ENCODE measurements around the gene PDE10A.

The PDE10A gene

GRCh38 chr6:165657325-165657680 lies 5.7 kb downstream of the PDE10A start (continued):
- TF ChIP-seq TCF4 (CRISPR knock-in tag; IDR thresholded peaks at IDR 0.05; ENCODE audit: borderline replicate concordance) (no peak), TOX (CRISPR knock-in tag; IDR thresholded peaks at IDR 0.05; ENCODE audit: borderline replicate concordance) (no peak), OSR1 (CRISPR knock-in tag; IDR thresholded peaks at IDR 0.05) (no peak), PATZ1 (CRISPR knock-in tag; IDR thresholded peaks at IDR 0.05; ENCODE audit: borderline replicate concordance) (no peak), ZFP30 (CRISPR knock-in tag; IDR thresholded peaks at IDR 0.05) (no peak), BACH2 (CRISPR knock-in tag; IDR thresholded peaks at IDR 0.05; ENCODE audit: borderline replicate concordance) (no peak), RARB (CRISPR knock-in tag; IDR thresholded peaks at IDR 0.05) (no peak), ARNTL (CRISPR knock-in tag; IDR thresholded peaks at IDR 0.05; ENCODE audit: borderline replicate concordance, low read depth) (no peak), ESRRG (CRISPR knock-in tag; IDR thresholded peaks at IDR 0.05) (no peak), SNAI2 (CRISPR knock-in tag; IDR thresholded peaks at IDR 0.05) (no peak), ZFP3 (CRISPR knock-in tag; IDR thresholded peaks at IDR 0.05) (no peak), ZNF70 (CRISPR knock-in tag; IDR thresholded peaks at IDR 0.05) (no peak), ZC3H10 (CRISPR knock-in tag; IDR thresholded peaks at IDR 0.05) (no peak)

GRCh38 chr6:165656581-165657324 lies 6.3 kb downstream of the PDE10A start:
- ATAC-seq = no peak
- no peak for TF ChIP-seq ESRRG (CRISPR knock-in tag; IDR thresholded peaks at IDR 0.05)
- no peak for TF ChIP-seq CSDC2 (CRISPR knock-in tag; IDR thresholded peaks at IDR 0.05)
- TF ChIP-seq ISL1 (CRISPR knock-in tag; IDR thresholded peaks at IDR 0.05) = no peak
- no peak for TF ChIP-seq SNAI2 (CRISPR knock-in tag; IDR thresholded peaks at IDR 0.05)
- TF ChIP-seq ZNF8 (CRISPR knock-in tag; IDR thresholded peaks at IDR 0.05) = no peak
- TF ChIP-seq, protein P1, sequence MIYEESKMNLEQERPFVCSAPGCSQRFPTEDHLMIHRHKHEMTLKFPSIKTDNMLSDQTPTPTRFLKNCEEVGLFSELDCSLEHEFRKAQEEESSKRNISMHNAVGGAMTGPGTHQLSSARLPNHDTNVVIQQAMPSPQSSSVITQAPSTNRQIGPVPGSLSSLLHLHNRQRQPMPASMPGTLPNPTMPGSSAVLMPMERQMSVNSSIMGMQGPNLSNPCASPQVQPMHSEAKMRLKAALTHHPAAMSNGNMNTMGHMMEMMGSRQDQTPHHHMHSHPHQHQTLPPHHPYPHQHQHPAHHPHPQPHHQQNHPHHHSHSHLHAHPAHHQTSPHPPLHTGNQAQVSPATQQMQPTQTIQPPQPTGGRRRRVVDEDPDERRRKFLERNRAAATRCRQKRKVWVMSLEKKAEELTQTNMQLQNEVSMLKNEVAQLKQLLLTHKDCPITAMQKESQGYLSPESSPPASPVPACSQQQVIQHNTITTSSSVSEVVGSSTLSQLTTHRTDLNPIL (CRISPR knock-in tag; IDR thresholded peaks at IDR 0.05; ENCODE audit: low read depth) = no peak
- TF ChIP-seq ZFP3 (CRISPR knock-in tag; IDR thresholded peaks at IDR 0.05) = no peak

DNA sequence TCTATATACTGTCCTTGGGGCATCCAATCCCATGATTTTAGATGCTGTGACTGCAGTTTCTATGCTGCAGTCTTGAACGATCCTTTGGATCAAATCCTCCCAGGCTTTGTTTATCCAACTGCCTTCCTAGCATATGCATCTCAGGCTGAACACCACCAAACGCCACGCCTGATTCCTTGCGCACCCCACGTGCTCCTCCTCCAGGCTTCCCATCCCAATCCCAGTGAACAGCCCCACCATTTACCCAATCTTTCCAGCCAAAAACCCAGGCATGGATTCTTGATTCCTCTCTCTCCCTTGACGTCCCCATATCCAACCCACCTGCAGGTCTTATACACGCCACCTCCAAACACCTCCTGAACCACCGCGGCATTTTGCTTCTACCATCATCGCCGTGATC lies 7.8 kb downstream of the PDE10A start:
- TF ChIP-seq ESRRG (CRISPR knock-in tag; IDR thresholded peaks at IDR 0.05) = no peak
- TF ChIP-seq OSR1 (CRISPR knock-in tag; IDR thresholded peaks at IDR 0.05) = no peak
- TF ChIP-seq ZC3H10 (CRISPR knock-in tag; IDR thresholded peaks at IDR 0.05) = no peak
- no peak for TF ChIP-seq GLIS3 (CRISPR knock-in tag; IDR thresholded peaks at IDR 0.05)
- TF ChIP-seq, protein P2, sequence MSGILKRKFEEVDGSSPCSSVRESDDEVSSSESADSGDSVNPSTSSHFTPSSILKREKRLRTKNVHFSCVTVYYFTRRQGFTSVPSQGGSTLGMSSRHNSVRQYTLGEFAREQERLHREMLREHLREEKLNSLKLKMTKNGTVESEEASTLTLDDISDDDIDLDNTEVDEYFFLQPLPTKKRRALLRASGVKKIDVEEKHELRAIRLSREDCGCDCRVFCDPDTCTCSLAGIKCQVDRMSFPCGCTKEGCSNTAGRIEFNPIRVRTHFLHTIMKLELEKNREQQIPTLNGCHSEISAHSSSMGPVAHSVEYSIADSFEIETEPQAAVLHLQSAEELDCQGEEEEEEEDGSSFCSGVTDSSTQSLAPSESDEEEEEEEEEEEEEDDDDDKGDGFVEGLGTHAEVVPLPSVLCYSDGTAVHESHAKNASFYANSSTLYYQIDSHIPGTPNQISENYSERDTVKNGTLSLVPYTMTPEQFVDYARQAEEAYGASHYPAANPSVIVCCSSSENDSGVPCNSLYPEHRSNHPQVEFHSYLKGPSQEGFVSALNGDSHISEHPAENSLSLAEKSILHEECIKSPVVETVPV (CRISPR knock-in tag; IDR thresholded peaks at IDR 0.05) = no peak
- no peak for TF ChIP-seq ISL1 (CRISPR knock-in tag; IDR thresholded peaks at IDR 0.05)
- no peak for TF ChIP-seq ZNF70 (CRISPR knock-in tag; IDR thresholded peaks at IDR 0.05)
- TF ChIP-seq SNAI2 (CRISPR knock-in tag; IDR thresholded peaks at IDR 0.05) = no peak
- no peak for TF ChIP-seq BACH2 (CRISPR knock-in tag; IDR thresholded peaks at IDR 0.05; ENCODE audit: borderline replicate concordance)
- TF ChIP-seq TCF4 (CRISPR knock-in tag; IDR thresholded peaks at IDR 0.05; ENCODE audit: borderline replicate concordance) = no peak
- TF ChIP-seq PPARA (CRISPR knock-in tag; IDR thresholded peaks at IDR 0.05; ENCODE audit: borderline replicate concordance) = no peak
- TF ChIP-seq, protein P3, sequence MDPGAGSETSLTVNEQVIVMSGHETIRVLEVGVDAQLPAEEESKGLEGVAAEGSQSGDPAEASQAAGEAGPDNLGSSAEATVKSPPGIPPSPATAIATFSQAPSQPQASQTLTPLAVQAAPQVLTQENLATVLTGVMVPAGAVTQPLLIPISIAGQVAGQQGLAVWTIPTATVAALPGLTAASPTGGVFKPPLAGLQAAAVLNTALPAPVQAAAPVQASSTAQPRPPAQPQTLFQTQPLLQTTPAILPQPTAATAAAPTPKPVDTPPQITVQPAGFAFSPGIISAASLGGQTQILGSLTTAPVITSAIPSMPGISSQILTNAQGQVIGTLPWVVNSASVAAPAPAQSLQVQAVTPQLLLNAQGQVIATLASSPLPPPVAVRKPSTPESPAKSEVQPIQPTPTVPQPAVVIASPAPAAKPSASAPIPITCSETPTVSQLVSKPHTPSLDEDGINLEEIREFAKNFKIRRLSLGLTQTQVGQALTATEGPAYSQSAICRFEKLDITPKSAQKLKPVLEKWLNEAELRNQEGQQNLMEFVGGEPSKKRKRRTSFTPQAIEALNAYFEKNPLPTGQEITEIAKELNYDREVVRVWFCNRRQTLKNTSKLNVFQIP (CRISPR knock-in tag; IDR thresholded peaks at IDR 0.05; ENCODE audit: borderline replicate concordance, low read depth) = no peak
- TF ChIP-seq, protein P4, sequence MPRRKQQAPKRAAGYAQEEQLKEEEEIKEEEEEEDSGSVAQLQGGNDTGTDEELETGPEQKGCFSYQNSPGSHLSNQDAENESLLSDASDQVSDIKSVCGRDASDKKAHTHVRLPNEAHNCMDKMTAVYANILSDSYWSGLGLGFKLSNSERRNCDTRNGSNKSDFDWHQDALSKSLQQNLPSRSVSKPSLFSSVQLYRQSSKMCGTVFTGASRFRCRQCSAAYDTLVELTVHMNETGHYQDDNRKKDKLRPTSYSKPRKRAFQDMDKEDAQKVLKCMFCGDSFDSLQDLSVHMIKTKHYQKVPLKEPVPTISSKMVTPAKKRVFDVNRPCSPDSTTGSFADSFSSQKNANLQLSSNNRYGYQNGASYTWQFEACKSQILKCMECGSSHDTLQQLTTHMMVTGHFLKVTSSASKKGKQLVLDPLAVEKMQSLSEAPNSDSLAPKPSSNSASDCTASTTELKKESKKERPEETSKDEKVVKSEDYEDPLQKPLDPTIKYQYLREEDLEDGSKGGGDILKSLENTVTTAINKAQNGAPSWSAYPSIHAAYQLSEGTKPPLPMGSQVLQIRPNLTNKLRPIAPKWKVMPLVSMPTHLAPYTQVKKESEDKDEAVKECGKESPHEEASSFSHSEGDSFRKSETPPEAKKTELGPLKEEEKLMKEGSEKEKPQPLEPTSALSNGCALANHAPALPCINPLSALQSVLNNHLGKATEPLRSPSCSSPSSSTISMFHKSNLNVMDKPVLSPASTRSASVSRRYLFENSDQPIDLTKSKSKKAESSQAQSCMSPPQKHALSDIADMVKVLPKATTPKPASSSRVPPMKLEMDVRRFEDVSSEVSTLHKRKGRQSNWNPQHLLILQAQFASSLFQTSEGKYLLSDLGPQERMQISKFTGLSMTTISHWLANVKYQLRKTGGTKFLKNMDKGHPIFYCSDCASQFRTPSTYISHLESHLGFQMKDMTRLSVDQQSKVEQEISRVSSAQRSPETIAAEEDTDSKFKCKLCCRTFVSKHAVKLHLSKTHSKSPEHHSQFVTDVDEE (CRISPR knock-in tag; IDR thresholded peaks at IDR 0.05) = no peak
- no peak for TF ChIP-seq ARNTL (CRISPR knock-in tag; IDR thresholded peaks at IDR 0.05; ENCODE audit: borderline replicate concordance, low read depth)
- no peak for TF ChIP-seq ZFP30 (CRISPR knock-in tag; IDR thresholded peaks at IDR 0.05)
- no peak for TF ChIP-seq ZNF565 (CRISPR knock-in tag; conservative IDR thresholded peaks at IDR 0.05; ENCODE audit: low read depth)
- no peak for TF ChIP-seq RARB (CRISPR knock-in tag; IDR thresholded peaks at IDR 0.05)
- no peak for TF ChIP-seq ZFP3 (CRISPR knock-in tag; IDR thresholded peaks at IDR 0.05)
- TF ChIP-seq ZNF8 (CRISPR knock-in tag; IDR thresholded peaks at IDR 0.05) = no peak
- TF ChIP-seq, protein P1 (CRISPR knock-in tag; IDR thresholded peaks at IDR 0.05; ENCODE audit: low read depth) = no peak
- no peak for ATAC-seq

Measured in SK-N-SH treated with all-trans-retinoic acid at 6 μM for 48 hours (cell line).